Fibroblast of peridontal ligament (primary cell): ENCODE measurements around the gene SSH2.

Experiments
- DNase-seq: peaks from one replicate; pipeline ENCODE4 v3.0.0-alpha.2; 2010; ENCODE audit errors: extremely low read depth

The SSH2 gene

GRCh38 chr17:29589524-29590410 lies 340.3 kb downstream of the SSH2 start, which contains the start of gene GIT1:
TSS of gene GIT1 (minus strand) at chr17:29589648. CDS start at chr17:29589378, 270 bp downstream.
- DNase-seq, result peak; percentile 66

GRCh38 chr17:29588562-29589411 lies 341.2 kb downstream of the SSH2 start:
- no peak for DNase-seq

GRCh38 chr17:29588017-29588561 lies 341.9 kb downstream of the SSH2 start:
- DNase-seq, result no peak

GRCh38 chr17:29587591-29587990 lies 342.4 kb downstream of the SSH2 start:
- no peak for DNase-seq

GRCh38 chr17:29586676-29587469 lies 343.2 kb downstream of the SSH2 start:
- DNase-seq, result no peak

GRCh38 chr17:29585080-29585751 lies 344.8 kb downstream of the SSH2 start:
- DNase-seq, result no peak

- no peak for DNase-seq
Observed at GRCh38 chr17:29584452-29585079, 345.5 kb downstream of the SSH2 start.

- no peak for DNase-seq
Observed at GRCh38 chr17:29583324-29584248, 346.4 kb downstream of the SSH2 start.

- DNase-seq, result no peak
Observed at GRCh38 chr17:29582772-29583171, 347.3 kb downstream of the SSH2 start.

GRCh38 chr17:29582254-29582765 lies 347.7 kb downstream of the SSH2 start:
- DNase-seq, result no peak

- DNase-seq, result no peak
Observed at GRCh38 chr17:29581583-29582253, 348.3 kb downstream of the SSH2 start.

- peak; percentile 73 for DNase-seq
Observed at GRCh38 chr17:29579866-29580771, 349.9 kb downstream of the SSH2 start.

GRCh38 chr17:29578626-29579485 lies 351.2 kb downstream of the SSH2 start:
- DNase-seq, result no peak

- peak; percentile 62 for DNase-seq
Observed at GRCh38 chr17:29577385-29578211, 352.4 kb downstream of the SSH2 start.

GRCh38 chr17:29577001-29577370 lies 353.0 kb downstream of the SSH2 start:
- no peak for DNase-seq
